Activated CD4-positive, CD25-positive, alpha-beta regulatory T cell treated with anti-CD3 and anti-CD28 coated beads, Interleukin-2, amount 50 U/mL, for 16 hours (primary cell): ENCODE data around the gene DNAJB13.

ENCODE experiments used
- DNase-seq: peaks from one replicate; pipeline ENCODE4 v3.0.0-alpha.2; 2020; ENCODE audit warnings: low read depth, low spot score

DNAJB13 gene

GRCh38 chr11:74015919-74016684, 65.3 kb downstream of the DNAJB13 start:
- DNase-seq: no peak

DNA sequence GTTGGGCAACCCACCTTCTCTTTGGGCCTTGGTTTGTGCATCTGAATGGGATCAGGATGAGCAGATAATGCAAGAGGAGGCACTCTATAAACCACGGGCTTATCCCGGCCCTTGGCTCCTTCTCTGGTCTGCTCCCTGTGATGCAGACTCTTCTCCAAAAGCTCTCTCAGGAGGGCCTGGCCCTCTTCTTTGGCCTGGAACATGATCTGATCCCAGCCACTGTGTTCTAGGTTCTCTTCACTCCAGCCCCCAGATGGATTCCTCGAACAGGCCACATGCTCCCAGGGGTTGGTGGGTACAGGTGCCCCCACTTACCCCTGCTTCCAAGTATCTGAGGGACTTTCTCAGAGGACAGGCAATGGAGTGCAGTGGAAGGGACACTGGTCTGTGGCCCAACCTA, 66.8 kb downstream of the DNAJB13 start:
- no peak for DNase-seq

GRCh38 chr11:74018331-74019005, 67.6 kb downstream of the DNAJB13 start:
- no peak for DNase-seq

- no peak for DNase-seq
Measured at GRCh38 chr11:74019104-74019738, 68.4 kb downstream of the DNAJB13 start.

- no peak for DNase-seq
Measured at GRCh38 chr11:74019860-74020259, 69.0 kb downstream of the DNAJB13 start.
